OCI-LY3 (cell line): ENCODE results near the gene RNF225.

ENCODE experiments used
- H2AFZ ChIP-seq: fragments of 200-600, 300-600 bp; shearing (Covaris generic); 2 replicates; pipeline ENCODE4 v1.6.0; 2014; ENCODE audit warnings: antibody characterized with exemption, low read depth, low read length
- H3K27ac ChIP-seq: fragments of 200-600, 300-600 bp; sonication (generic); 2 replicates; pipeline ENCODE4 v1.5.1; 2014; ENCODE audit warnings: mild to moderate bottlenecking, low read length, moderate library complexity, mixed read lengths
- H3K27me3 ChIP-seq: fragments of 200-600, 300-600 bp; sonication (generic); 2 replicates; pipeline ENCODE4 v1.6.1; 2014; ENCODE audit warnings: low read depth, low read length, mixed read lengths
- H3K36me3 ChIP-seq: fragments of 200-600, 300-600 bp; sonication (generic); replicated peaks from 2 replicates; pipeline ENCODE3; 2014; ENCODE audit warnings: low read depth, low read length, mixed read lengths
- H3K4me1 ChIP-seq: fragments of 300-600, 200-600 bp; sonication (generic); 2 replicates; pipeline ENCODE4 v1.6.1; 2014; ENCODE audit warnings: low read length, mixed read lengths
- H3K4me2 ChIP-seq: fragments of 200-600, 300-600 bp; sonication (generic); 2 replicates; pipeline ENCODE4 v1.6.1; 2014; ENCODE audit warnings: low read length, mixed read lengths
- H3K4me3 ChIP-seq: fragments of 300-600, 200-600 bp; sonication (generic); 2 replicates; pipeline ENCODE4 v1.5.1; 2014; ENCODE audit warnings: antibody characterized with exemption, mild to moderate bottlenecking, low read length, moderate library complexity
- H3K79me2 ChIP-seq: fragments of 300-600, 200-600 bp; shearing (Covaris generic); 2 replicates; pipeline ENCODE4 v1.6.1; 2014; ENCODE audit warnings: mild to moderate bottlenecking, low read length, mixed read lengths
- H3K9ac ChIP-seq: fragments of 300-600, 200-600 bp; shearing (Covaris generic); 2 replicates; pipeline ENCODE4 v1.6.0; 2014; ENCODE audit warnings: mild to moderate bottlenecking, low read length, moderate library complexity
- H3K9me3 ChIP-seq: fragments of 200-600, 300-600 bp; shearing (Covaris generic); 2 replicates; pipeline ENCODE4 v1.6.1; 2014; ENCODE audit warnings: low read length, mixed read lengths; ENCODE audit not compliant: insufficient read depth
- H4K20me1 ChIP-seq: fragments of 200-600, 300-600 bp; sonication (generic); 2 replicates; pipeline ENCODE4 v1.6.1; 2016; ENCODE audit warnings: low read length, mixed read lengths; ENCODE audit not compliant: insufficient read depth
- CTCF ChIP-seq: fragments of 200-600, 300-600 bp; sonication (generic); IDR thresholded peaks from 2 replicates; pipeline ENCODE4 v1.5.1; 2014; ENCODE audit warnings: antibody characterized with exemption, low read length, low read depth
- EZH2phosphoT487 ChIP-seq: fragments of 200-600 bp; shearing (Covaris generic); IDR thresholded peaks from 2 replicates; pipeline ENCODE4 v1.6.1; 2018; ENCODE audit warnings: antibody characterized with exemption, mixed run types, low read depth

The RNF225 gene

GRCh38 chr19:58387338-58388174, 7.9 kb upstream of the RNF225 start:
- H3K9me3 ChIP-seq, result no peaks in the 10 kb centered on the region
- peaks cover 77% of the 10 kb centered on the region for H3K79me2 ChIP-seq
- H3K4me3 ChIP-seq, result peak overlapping the region; percentile 86
- TF ChIP-seq CTCF, result 0 out of 2 replicates have a peak, but pooled peaks have one; percentile 13
- no peak for TF ChIP-seq EZH2phosphoT487
- H3K4me2 ChIP-seq, result peak overlapping the region; percentile 90
- H2AFZ ChIP-seq, result no peak overlapping the region
- peak overlapping the region; percentile 95 for H3K9ac ChIP-seq
- H3K4me1 ChIP-seq, result peaks cover 27% of the 10 kb centered on the region
- peaks cover 34% of the 10 kb centered on the region for H4K20me1 ChIP-seq
- H3K36me3 ChIP-seq, result peaks cover 30% of the 10 kb centered on the region
- no peaks in the 10 kb centered on the region for H3K27me3 ChIP-seq
- peak overlapping the region; percentile 90 for H3K27ac ChIP-seq

DNA sequence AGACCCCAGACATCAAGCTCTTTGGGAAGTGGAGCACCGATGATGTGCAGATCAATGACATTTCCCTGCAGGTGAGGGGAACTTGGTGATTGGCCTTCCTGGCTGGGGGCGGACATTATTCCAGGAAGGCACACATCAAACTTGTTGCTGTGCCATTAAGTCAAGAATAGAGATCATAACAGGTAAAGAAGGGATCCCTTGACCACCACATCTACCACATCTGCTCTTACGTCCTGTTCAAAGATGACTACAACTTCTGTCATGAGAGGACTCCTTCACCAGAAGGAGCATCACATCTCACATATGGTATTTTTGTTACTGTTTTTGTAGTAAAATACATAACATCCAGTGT, 7.3 kb upstream of the RNF225 start:
- no peak overlapping the region; the same call in 1 of the 2 replicates for H3K27ac ChIP-seq
- H3K4me1 ChIP-seq, result peaks cover 27% of the 10 kb centered on the region
- peak overlapping the region; percentile 95 for H3K9ac ChIP-seq
- TF ChIP-seq EZH2phosphoT487 (no peak), CTCF (no peak)
- H3K27me3 ChIP-seq, result no peaks in the 10 kb centered on the region
- H3K9me3 ChIP-seq, result no peaks in the 10 kb centered on the region
- H2AFZ ChIP-seq, result no peak overlapping the region
- peak overlapping the region; percentile 86 for H3K4me3 ChIP-seq
- peaks cover 83% of the 10 kb centered on the region for H3K79me2 ChIP-seq
- peaks cover 40% of the 10 kb centered on the region for H4K20me1 ChIP-seq
- peak overlapping the region; percentile 90 for H3K4me2 ChIP-seq
- H3K36me3 ChIP-seq, result peaks cover 36% of the 10 kb centered on the region

DNA sequence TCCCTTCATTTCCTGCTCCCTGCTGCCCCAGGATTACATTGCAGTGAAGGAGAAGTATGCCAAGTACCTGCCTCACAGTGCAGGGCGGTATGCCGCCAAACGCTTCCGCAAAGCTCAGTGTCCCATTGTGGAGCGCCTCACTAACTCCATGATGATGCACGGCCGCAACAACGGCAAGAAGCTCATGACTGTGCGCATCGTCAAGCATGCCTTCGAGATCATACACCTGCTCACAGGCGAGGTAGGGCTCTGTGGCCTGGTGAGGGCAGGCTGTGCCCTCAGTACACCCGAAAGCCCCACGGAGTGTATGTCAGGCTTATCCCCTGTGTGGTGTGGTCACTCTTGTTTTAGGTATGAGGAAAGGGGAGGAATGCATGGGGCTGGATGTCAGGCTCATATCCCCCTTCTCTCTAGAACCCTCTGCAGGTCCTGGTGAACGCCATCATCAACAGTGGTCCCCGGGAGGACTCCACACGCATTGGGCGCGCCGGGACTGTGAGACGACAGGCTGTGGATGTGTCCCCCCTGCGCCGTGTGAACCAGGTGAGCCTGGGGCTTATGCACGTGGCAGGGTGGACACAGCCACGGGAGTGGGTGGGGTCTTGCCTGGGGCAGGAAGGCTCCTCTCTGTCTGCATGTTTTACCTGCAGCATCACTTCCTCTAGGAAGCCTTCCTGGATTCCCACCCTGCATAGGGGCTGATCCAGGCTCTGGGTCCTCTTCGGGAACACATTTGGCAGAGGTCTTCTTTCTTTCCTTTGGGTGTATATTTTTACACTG, 2.3 kb upstream of the RNF225 start:
- Histone ChIP-seq H3K79me2 (peaks cover 51% of the 10 kb centered on the region), H3K36me3 (peaks cover 61% of the 10 kb centered on the region), H2AFZ (no peak overlapping the region), H4K20me1 (peaks cover 56% of the 10 kb centered on the region), H3K4me1 (peaks cover 11% of the 10 kb centered on the region), H3K9me3 (no peaks in the 10 kb centered on the region), H3K27me3 (no peaks in the 10 kb centered on the region), H3K27ac (no peak overlapping the region), H3K9ac (no peak overlapping the region), H3K4me2 (no peak overlapping the region), H3K4me3 (no peak overlapping the region)
- TF ChIP-seq CTCF, result no peak
- no peak for TF ChIP-seq EZH2phosphoT487

DNA sequence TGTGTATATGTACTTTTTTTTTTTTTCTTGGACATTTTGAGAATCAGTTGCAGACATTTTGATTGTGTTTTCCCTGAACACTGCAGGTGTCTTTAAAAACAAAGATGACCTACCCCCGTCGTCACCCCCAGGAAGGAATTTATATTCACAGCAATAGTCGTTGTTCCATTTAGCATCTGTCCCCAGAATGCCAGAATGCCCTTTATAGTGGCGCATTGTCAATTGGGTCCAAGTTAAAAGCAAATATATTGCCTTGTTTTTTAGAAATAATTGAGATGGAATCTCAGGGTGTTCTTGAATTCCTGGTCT, 1.8 kb upstream of the RNF225 start:
- Histone ChIP-seq H4K20me1 (peaks cover 52% of the 10 kb centered on the region), H3K27me3 (no peaks in the 10 kb centered on the region), H3K9ac (no peak overlapping the region), H2AFZ (no peak overlapping the region), H3K27ac (no peak overlapping the region), H3K79me2 (peaks cover 46% of the 10 kb centered on the region), H3K9me3 (no peaks in the 10 kb centered on the region), H3K4me3 (no peak overlapping the region), H3K4me1 (peaks cover 6% of the 10 kb centered on the region), H3K4me2 (no peak overlapping the region), H3K36me3 (peaks cover 57% of the 10 kb centered on the region)
- TF ChIP-seq CTCF (no peak), EZH2phosphoT487 (no peak)
